NCI-H2227 (cell line): ENCODE data around the gene STRADB.
"Not testable (repeated sequence)": the region's sequence is repeated elsewhere in the genome, so short reads cannot be mapped to it uniquely, and the experiment has no call there.

ENCODE experiments used
- DNase-seq: peaks from one replicate; lab custom pipeline; 2025; ENCODE audit not compliant: unreplicated experiment; lab: John Stamatoyannopoulos, UW

Gene STRADB, protein sequence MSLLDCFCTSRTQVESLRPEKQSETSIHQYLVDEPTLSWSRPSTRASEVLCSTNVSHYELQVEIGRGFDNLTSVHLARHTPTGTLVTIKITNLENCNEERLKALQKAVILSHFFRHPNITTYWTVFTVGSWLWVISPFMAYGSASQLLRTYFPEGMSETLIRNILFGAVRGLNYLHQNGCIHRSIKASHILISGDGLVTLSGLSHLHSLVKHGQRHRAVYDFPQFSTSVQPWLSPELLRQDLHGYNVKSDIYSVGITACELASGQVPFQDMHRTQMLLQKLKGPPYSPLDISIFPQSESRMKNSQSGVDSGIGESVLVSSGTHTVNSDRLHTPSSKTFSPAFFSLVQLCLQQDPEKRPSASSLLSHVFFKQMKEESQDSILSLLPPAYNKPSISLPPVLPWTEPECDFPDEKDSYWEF

GRCh38 chr2:201451292-201452057 lies at the start of gene STRADB, which contains the start of gene TRAK2:
Gene STRADB, plus strand, starts transcription at chr2:201451740. Its CDS starts 3,101 bp downstream, at chr2:201454841.
Gene TRAK2, minus strand, starts transcription at chr2:201451458. Its CDS starts 30,951 bp downstream, at chr2:201420507.
- peak; percentile 99 for DNase-seq

- DNase-seq = no peak
These were observed 49.7 kb upstream of the STRADB start for GRCh38 chr2:201401815-201402214.

GRCh38 chr2:201402651-201403562 lies 48.6 kb upstream of the STRADB start:
- no peak for DNase-seq

- peak; percentile 27 for DNase-seq
These were observed 47.7 kb upstream of the STRADB start for GRCh38 chr2:201403880-201404279.

DNA sequence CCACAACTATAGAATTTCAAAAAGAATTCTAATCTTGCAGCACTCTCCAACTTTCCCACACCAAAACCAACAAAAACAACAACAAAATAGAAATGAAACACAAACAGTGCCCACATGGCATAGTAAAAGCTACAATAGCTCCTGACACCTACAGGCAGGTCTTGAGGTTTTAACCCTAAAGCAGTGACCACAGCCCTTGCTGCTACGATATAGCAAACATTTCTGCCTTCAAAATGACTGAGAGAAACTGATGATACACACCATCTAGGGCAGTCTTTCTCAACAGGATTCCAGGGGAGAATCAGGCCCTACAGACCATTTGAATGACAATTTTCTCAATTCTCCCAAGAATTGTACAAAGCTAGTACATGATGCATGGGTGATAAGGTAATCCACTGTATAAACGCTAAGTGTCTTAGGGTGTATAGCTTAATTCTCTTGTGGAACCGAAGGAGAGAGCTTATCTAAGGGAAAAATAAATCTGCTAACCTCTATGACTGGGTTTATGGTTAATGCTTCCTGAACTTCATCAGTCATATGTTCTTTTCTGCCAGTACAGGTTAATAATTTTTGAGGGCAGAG lies 46.8 kb upstream of the STRADB start:
- no peak for DNase-seq

DNA sequence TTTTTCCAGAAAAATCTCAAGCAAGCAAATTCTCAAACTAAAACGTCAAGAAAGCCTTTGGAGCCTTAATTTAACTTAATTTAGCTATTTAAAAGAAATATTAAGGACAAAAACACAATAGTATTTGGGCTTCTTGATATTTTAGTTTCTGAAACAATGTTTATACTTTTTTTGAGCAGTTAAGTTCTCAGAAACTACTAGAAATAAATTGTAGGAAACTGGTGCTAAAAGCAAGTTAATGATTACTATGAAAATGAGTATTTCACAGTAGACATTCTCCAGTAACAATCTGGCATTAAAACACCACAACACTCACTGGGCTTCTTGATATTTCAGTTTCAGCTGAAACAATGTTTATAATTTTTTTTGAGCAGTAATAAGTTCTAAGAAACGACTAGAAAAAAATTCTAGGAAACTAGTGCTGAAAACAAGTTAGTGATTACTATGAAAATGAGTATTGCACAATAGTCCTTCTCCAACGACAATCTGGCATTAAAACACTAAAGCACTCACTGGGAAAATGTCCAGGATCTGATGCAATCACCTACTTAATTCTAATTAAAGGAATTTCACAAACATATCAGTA lies 45.4 kb upstream of the STRADB start:
- DNase-seq = no peak

DNA sequence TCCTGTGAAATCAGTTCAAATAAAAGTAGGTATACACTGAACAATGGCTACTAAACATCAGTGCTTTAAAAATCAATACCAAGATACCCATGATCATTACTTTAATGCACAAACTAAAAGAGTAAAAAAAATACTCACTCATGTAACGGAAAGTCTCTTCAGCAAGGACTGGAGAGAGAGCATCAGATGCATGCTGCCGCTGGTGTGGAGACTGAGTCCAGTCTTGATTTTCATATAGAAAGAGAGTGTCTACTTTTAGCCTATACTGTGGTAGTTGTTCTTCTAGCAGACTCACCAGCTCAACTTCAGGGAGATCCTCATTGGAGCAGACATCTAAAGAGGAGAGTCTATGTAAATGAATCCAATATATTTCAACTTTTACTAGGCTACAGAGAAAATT lies 44.3 kb upstream of the STRADB start:
- DNase-seq = no peak

DNA sequence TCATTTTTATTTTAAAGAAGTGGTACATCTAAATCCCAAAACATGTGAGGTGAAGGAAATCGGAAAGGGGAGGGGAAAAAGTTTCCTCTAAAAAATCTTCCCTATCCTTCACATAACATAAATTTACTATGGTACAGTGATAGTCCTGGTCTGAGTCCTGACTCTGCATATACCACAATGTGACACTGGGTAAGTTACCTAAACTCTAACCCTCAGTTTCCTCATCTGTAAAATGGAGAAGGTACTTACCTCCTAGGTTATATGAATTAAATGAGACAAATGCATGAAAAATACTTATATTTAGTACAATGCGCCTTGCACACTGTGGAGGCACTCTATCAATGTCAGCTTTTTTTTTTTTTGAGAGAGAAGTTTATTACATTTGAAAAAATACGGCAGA lies 42.6 kb upstream of the STRADB start:
- DNase-seq = no peak

- no peak for DNase-seq
These were observed 40.1 kb upstream of the STRADB start for GRCh38 chr2:201411421-201411820.

- no peak for DNase-seq
These were observed 38.4 kb upstream of the STRADB start for GRCh38 chr2:201413143-201413542.

DNA sequence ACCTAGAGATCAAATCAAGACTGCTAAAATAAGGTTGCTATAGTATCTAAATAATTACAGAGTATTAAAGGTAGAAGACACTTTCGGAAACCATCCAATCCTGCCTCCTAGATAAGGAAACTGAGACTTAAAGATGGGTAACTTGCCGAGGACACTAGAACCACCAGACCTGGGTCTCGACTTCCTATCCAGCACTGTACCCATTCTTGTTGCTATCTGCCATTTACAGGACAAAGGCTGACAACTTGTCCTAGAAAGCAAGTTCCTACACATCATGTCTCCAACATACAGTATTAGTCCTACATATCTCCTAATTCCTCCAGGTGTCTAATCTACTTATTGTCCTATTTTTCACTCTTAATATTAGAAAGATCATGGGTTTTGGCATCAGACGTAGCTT lies 38.0 kb upstream of the STRADB start:
- no peak for DNase-seq

GRCh38 chr2:201414099-201415023 lies 37.2 kb upstream of the STRADB start:
- no peak for DNase-seq

GRCh38 chr2:201415149-201415548 lies 36.4 kb upstream of the STRADB start:
- no peak for DNase-seq

DNA sequence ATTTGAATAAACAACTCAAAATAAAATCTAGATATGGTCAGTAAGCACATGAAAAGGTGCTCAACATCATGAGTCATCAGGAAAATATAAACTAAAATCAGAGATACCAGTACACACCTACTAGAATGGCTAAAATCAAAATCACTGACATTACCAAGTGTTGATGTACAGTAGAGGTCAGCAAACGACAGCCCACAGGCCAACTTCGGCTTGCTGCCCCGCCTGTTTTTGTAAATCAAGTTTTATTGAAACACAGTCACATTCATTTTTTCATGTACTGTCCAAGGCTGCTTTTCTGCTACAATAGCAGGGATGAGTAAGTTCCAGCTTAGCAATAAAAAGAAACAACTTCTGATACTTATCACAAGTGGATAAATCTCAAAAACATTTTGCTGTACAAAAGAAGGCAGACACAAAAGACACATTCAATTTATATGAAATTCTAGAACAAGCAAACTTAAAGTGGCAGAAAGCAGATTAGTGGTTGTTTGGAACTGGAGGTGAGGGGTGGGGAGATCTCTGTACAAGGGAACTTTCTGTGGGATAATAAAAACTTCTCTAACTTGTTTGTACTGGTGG lies 32.4 kb upstream of the STRADB start:
- no peak for DNase-seq

- DNase-seq = no peak
These were observed 31.6 kb upstream of the STRADB start for GRCh38 chr2:201419986-201420385.

DNA sequence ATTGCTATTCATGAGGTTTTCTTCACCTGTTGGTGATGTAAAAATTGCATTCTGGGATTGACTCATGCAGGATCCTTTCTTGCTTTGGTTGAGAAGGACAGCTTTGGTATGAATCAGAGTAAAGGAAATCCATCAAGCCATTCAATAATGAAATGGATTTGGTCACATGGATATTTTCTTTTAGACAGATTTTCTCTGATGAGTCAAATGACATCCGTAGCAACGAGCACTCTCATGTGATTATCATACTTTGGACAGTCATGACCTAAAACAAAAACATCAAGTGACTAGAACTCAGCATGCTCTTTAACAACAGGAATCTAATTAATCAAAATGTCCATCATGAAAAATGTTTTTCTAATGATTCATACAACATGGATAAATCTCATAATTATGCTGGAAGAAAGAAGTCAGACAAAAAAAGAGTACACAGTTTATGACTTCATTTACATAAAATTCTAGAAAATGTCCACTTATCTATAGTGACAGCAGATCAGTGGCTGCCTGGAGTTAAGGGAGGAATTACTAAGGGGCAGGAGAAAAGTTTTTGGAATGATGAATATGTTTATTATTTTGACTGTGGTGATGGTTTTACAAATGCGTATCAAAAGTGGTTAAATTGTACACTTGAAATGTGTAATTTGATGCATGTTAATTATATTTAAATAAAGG lies 31.0 kb upstream of the STRADB start:
- DNase-seq = no peak

DNA sequence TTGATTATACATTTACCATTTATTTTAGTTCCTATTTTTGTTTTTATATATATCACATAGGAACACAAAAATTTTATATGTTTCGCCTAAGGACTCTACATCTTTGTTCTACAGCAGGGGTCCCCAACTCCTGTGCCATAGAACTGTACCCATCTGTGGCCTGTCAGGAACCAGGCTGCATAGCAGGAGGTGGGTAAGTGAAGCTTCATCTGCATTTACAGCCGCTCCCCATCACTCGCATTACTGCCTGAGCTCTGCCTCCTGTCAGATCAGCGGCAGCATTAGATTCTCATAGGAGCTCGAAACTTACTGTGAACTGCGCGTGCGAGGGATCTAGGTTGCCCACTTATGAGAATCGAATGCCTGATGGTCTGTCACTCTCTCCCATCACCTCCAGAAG lies 25.6 kb upstream of the STRADB start:
- DNase-seq = no peak

DNA sequence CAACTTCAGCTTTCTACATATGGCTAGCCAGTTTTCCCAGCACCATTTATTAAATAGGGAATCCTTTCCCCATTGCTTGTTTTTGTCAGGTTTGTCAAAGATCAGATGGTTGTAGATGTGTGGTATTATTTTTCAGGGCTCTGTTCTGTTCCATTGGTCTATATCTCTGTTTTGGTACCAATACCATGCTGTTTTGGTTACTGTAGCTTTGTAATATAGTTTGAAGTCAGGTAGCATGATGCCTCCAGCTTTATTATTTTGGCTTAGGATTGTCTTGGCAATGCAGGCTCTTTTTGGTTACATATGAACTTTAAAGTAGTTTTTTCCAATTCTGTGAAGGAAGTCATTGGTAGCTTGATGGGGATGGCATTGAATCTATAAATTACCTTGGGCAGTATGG lies 23.2 kb upstream of the STRADB start:
- not testable (repeated sequence) for DNase-seq
